Stimulated activated CD8-positive, alpha-beta memory T cell treated with anti-CD3 and anti-CD28 coated beads, Interleukin-12 subunit alpha, Interleukin-12 subunit beta, amount 100 ng/mL, for 4 hours (primary cell): Measurements from ENCODE around the gene ARHGAP15.

ENCODE experiments used
- DNase-seq: peaks from one replicate; pipeline ENCODE4 v3.0.0-alpha.2; 2020; ENCODE audit warnings: low read depth

ARHGAP15 gene

GRCh38 chr2:143726151-143726845 is 597.1 kb downstream of the ARHGAP15 start:
- DNase-seq: no peak

GRCh38 chr2:143728498-143728897 is 599.3 kb downstream of the ARHGAP15 start:
- DNase-seq: no peak

- no peak for DNase-seq
These were observed 600.1 kb downstream of the ARHGAP15 start for GRCh38 chr2:143729296-143729814.

GRCh38 chr2:143730155-143730952 is 601.1 kb downstream of the ARHGAP15 start:
- no peak for DNase-seq

GRCh38 chr2:143730953-143731260 is 601.7 kb downstream of the ARHGAP15 start:
- DNase-seq: no peak

GRCh38 chr2:143732076-143732475 is 602.9 kb downstream of the ARHGAP15 start:
- no peak for DNase-seq

GRCh38 chr2:143732871-143733270 is 603.7 kb downstream of the ARHGAP15 start:
- DNase-seq: no peak

GRCh38 chr2:143734507-143734906 is 605.3 kb downstream of the ARHGAP15 start:
- no peak for DNase-seq

GRCh38 chr2:143736904-143737303 is 607.7 kb downstream of the ARHGAP15 start:
- no peak for DNase-seq

- DNase-seq: no peak
These were observed 611.2 kb downstream of the ARHGAP15 start for GRCh38 chr2:143740431-143740830.

- no peak for DNase-seq
These were observed 612.0 kb downstream of the ARHGAP15 start for GRCh38 chr2:143741205-143741604.

GRCh38 chr2:143742581-143742980 is 613.4 kb downstream of the ARHGAP15 start:
- DNase-seq: no peak

- no peak for DNase-seq
These were observed 614.9 kb downstream of the ARHGAP15 start for GRCh38 chr2:143744114-143744513.

- no peak for DNase-seq
These were observed 615.8 kb downstream of the ARHGAP15 start for GRCh38 chr2:143745060-143745459.

GRCh38 chr2:143754742-143755141 is 625.5 kb downstream of the ARHGAP15 start:
- DNase-seq: no peak

- no peak for DNase-seq
These were observed 629.6 kb downstream of the ARHGAP15 start for GRCh38 chr2:143758629-143759330.

GRCh38 chr2:143759455-143759854 is 630.2 kb downstream of the ARHGAP15 start:
- no peak for DNase-seq

GRCh38 chr2:143762176-143762928 is 633.1 kb downstream of the ARHGAP15 start:
- no peak for DNase-seq

GRCh38 chr2:143764261-143764660 is 635.0 kb downstream of the ARHGAP15 start:
- no peak for DNase-seq

GRCh38 chr2:143764706-143765105 is 635.5 kb downstream of the ARHGAP15 start:
- DNase-seq: no peak

- DNase-seq: no peak
These were observed 639.8 kb downstream of the ARHGAP15 start for GRCh38 chr2:143768991-143769390.

GRCh38 chr2:143771939-143772338 is 642.7 kb downstream of the ARHGAP15 start:
- no peak for DNase-seq
